Osteoblast (primary cell): ENCODE data around the gene TSPAN5. TPM values are rescaled to one million over a fixed set of nuclear protein-coding genes. Genes with fewer than 3 reads are reported as not detected.

Experiments
- DNase-seq: peaks from one replicate; pipeline ENCODE4 v3.0.0; 2011; ENCODE audit warnings: low spot score, mixed read lengths; ENCODE audit not compliant: insufficient read length; ENCODE audit errors: missing footprints
- H2AFZ ChIP-seq: 2 replicates; pipeline ENCODE4 v1.6.0; 2011; ENCODE audit warnings: mild to moderate bottlenecking, low read length
- H3K27ac ChIP-seq: 2 replicates; pipeline ENCODE4 v1.5.1; 2011; ENCODE audit warnings: mild to moderate bottlenecking, low read depth, low read length, moderate library complexity
- H3K27me3 ChIP-seq: 2 replicates; pipeline ENCODE4 v1.6.0; 2012; ENCODE audit warnings: mild to moderate bottlenecking, control low read depth, inconsistent platforms, low read length, moderate library complexity; ENCODE audit not compliant: insufficient read depth
- H3K36me3 ChIP-seq: 2 replicates; pipeline ENCODE4 v1.5.1; 2011; ENCODE audit warnings: mild to moderate bottlenecking, low read length, control low read depth, moderate library complexity; ENCODE audit not compliant: insufficient read depth
- H3K4me1 ChIP-seq: 2 replicates; pipeline ENCODE4 v1.5.1; 2011; ENCODE audit warnings: mild to moderate bottlenecking, low read length, control low read depth, moderate library complexity; ENCODE audit not compliant: insufficient read depth
- H3K4me2 ChIP-seq: 2 replicates; pipeline ENCODE4 v1.6.0; 2011; ENCODE audit warnings: mild to moderate bottlenecking, low read length; ENCODE audit not compliant: insufficient read depth
- H3K4me3 ChIP-seq: fragments of 200-600 bp; sonication (generic); 3 replicates; pipeline ENCODE4 v1.5.1; 2012; ENCODE audit warnings: mild to moderate bottlenecking, low read length, inconsistent platforms; ENCODE audit not compliant: insufficient read depth
- H3K79me2 ChIP-seq: 2 replicates; pipeline ENCODE4 v1.6.0; 2012; ENCODE audit warnings: mild to moderate bottlenecking, low read length, control low read depth, inconsistent platforms; ENCODE audit not compliant: insufficient read depth
- H3K9me3 ChIP-seq: 2 replicates; pipeline ENCODE4 v1.5.1; 2011; ENCODE audit warnings: low read depth, low read length, control low read depth
- H4K20me1 ChIP-seq: 2 replicates; pipeline ENCODE4 v1.6.0; 2012; ENCODE audit warnings: mild to moderate bottlenecking, low read length, control low read depth; ENCODE audit not compliant: insufficient read depth
- CTCF ChIP-seq: IDR thresholded peaks from 2 replicates; pipeline ENCODE4 v1.5.1; 2011; ENCODE audit warnings: mild to moderate bottlenecking, low read depth, low read length, moderate library complexity; ENCODE audit errors: extremely low read depth
- total RNA-seq: library from RNA; depleted of rRNA; stranded (reverse); fragments of >200 nt; gene quantifications from 2 replicates; pipeline ENCODE4 v1.2.3, GENCODE V29; 2012

TSPAN5 gene
- total RNA-seq, 1 donor = 36.9 TPM

- Histone ChIP-seq H3K4me2 (no peak overlapping the region), H3K27ac (no peak overlapping the region), H3K9me3 (no peaks in the 10 kb centered on the region), H3K4me3 (no peak overlapping the region), H2AFZ (no peak overlapping the region), H4K20me1 (no peaks in the 10 kb centered on the region), H3K36me3 (no peaks in the 10 kb centered on the region), H3K79me2 (no peaks in the 10 kb centered on the region), H3K27me3 (no peaks in the 10 kb centered on the region), H3K4me1 (no peaks in the 10 kb centered on the region)
- TF ChIP-seq CTCF = no peak
- no peak for DNase-seq
Measured at GRCh38 chr4:98679738-98680137, 21.3 kb upstream of the TSPAN5 start.

GRCh38 chr4:98677799-98678198 lies 19.4 kb upstream of the TSPAN5 start:
- no peak overlapping the region for H2AFZ ChIP-seq
- no peak for TF ChIP-seq CTCF
- peak; percentile 43 for DNase-seq

GRCh38 chr4:98674404-98675173 lies 16.2 kb upstream of the TSPAN5 start:
- no peak for DNase-seq
- no peaks in the 10 kb centered on the region for H3K36me3 ChIP-seq

More at GRCh38 chr4:98677799-98678198, 19.4 kb upstream of the TSPAN5 start:
- Histone ChIP-seq H3K4me3 (no peak overlapping the region), H3K36me3 (no peaks in the 10 kb centered on the region), H4K20me1 (no peaks in the 10 kb centered on the region), H3K9me3 (no peaks in the 10 kb centered on the region), H3K27me3 (no peaks in the 10 kb centered on the region), H3K4me2 (no peak overlapping the region), H3K27ac (no peak overlapping the region), H3K4me1 (no peaks in the 10 kb centered on the region), H3K79me2 (no peaks in the 10 kb centered on the region)

More at GRCh38 chr4:98674404-98675173, 16.2 kb upstream of the TSPAN5 start:
- no peak overlapping the region for H3K4me3 ChIP-seq
- no peak overlapping the region for H3K27ac ChIP-seq
- TF ChIP-seq CTCF = no peak
- no peaks in the 10 kb centered on the region for H4K20me1 ChIP-seq
- H2AFZ ChIP-seq = no peak overlapping the region
- no peaks in the 10 kb centered on the region for H3K9me3 ChIP-seq
- no peaks in the 10 kb centered on the region for H3K27me3 ChIP-seq
- no peak overlapping the region for H3K4me2 ChIP-seq
- H3K79me2 ChIP-seq = no peaks in the 10 kb centered on the region
- no peaks in the 10 kb centered on the region for H3K4me1 ChIP-seq
